Measurements from ENCODE around the gene SPDEF.

SPDEF gene

GRCh38 chr6:34532230-34532629, 23.9 kb downstream of the SPDEF start:
- TF ChIP-seq, protein P1, sequence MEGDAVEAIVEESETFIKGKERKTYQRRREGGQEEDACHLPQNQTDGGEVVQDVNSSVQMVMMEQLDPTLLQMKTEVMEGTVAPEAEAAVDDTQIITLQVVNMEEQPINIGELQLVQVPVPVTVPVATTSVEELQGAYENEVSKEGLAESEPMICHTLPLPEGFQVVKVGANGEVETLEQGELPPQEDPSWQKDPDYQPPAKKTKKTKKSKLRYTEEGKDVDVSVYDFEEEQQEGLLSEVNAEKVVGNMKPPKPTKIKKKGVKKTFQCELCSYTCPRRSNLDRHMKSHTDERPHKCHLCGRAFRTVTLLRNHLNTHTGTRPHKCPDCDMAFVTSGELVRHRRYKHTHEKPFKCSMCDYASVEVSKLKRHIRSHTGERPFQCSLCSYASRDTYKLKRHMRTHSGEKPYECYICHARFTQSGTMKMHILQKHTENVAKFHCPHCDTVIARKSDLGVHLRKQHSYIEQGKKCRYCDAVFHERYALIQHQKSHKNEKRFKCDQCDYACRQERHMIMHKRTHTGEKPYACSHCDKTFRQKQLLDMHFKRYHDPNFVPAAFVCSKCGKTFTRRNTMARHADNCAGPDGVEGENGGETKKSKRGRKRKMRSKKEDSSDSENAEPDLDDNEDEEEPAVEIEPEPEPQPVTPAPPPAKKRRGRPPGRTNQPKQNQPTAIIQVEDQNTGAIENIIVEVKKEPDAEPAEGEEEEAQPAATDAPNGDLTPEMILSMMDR (IDR thresholded peaks at IDR 0.05; ENCODE audit: low read depth, low read length) = no peak
- TF ChIP-seq MYC (IDR thresholded peaks at IDR 0.05; ENCODE audit: low read depth, low read length) (no peak), POLR2A (IDR thresholded peaks at IDR 0.05; ENCODE audit: extremely low read depth, insufficient read length) (no peak)
- TF ChIP-seq, protein P2, sequence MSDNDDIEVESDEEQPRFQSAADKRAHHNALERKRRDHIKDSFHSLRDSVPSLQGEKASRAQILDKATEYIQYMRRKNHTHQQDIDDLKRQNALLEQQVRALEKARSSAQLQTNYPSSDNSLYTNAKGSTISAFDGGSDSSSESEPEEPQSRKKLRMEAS (IDR thresholded peaks at IDR 0.05; ENCODE audit: low read depth, low read length) = no peak
- H3K4me3 ChIP-seq (ENCODE audit: low read depth, low read length) = no peak overlapping the region
- no peak for DNase-seq (ENCODE audit: low read depth)

DNA sequence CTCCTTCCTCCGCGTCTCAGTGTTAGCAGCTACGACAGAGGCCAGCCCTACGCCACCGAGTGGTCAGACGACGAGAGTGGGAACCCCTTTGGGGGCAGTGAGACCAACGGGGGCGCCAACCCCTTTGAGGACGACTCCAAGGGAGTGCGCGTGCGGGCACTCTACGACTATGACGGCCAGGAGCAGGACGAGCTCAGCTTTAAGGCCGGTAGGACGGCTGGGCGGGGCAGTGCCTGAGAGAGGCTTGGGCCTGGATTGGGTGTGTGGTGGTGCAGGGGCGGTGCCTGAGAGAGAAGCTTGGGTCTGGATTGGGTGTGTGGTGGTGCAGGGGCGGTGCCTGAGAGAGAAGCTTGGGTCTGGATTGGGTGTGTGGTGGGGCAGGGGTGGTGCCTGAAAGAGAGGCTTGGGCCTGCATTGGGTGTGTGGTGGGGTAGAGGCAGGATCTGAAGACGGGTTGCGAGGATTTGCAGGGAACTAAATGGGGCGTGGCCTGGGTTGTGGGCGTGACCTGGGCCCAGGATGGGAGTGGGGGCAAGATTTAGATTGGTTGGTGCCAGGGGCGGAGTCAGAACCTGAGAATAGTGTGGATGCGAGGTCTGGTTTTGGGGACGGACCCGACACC, 24.4 kb downstream of the SPDEF start:
- no peak overlapping the region for H3K4me3 ChIP-seq (ENCODE audit: low read depth, low read length)
- peak; percentile 49 for DNase-seq (ENCODE audit: low read depth)
- TF ChIP-seq, protein P1 (IDR thresholded peaks at IDR 0.05; ENCODE audit: low read depth, low read length) = no peak
- TF ChIP-seq, protein P2 (IDR thresholded peaks at IDR 0.05; ENCODE audit: low read depth, low read length) = no peak
- no peak for TF ChIP-seq MYC (IDR thresholded peaks at IDR 0.05; ENCODE audit: low read depth, low read length)
- TF ChIP-seq POLR2A (IDR thresholded peaks at IDR 0.05; ENCODE audit: extremely low read depth, insufficient read length) = no peak

GRCh38 chr6:34530753-34531365, 25.3 kb downstream of the SPDEF start:
- TF ChIP-seq, protein P1 (IDR thresholded peaks at IDR 0.05; ENCODE audit: low read depth, low read length) = no peak
- TF ChIP-seq, protein P2 (IDR thresholded peaks at IDR 0.05; ENCODE audit: low read depth, low read length) = no peak
- no peak for TF ChIP-seq POLR2A (IDR thresholded peaks at IDR 0.05; ENCODE audit: extremely low read depth, insufficient read length)
- no peak overlapping the region for H3K4me3 ChIP-seq (ENCODE audit: low read depth, low read length)
- DNase-seq (ENCODE audit: low read depth) = no peak

- H3K4me3 ChIP-seq (ENCODE audit: low read depth, low read length) = no peak overlapping the region
- TF ChIP-seq, protein P1 (IDR thresholded peaks at IDR 0.05; ENCODE audit: low read depth, low read length) = no peak
- TF ChIP-seq POLR2A (IDR thresholded peaks at IDR 0.05; ENCODE audit: extremely low read depth, insufficient read length) (no peak), MYC (IDR thresholded peaks at IDR 0.05; ENCODE audit: low read depth, low read length) (no peak)
- TF ChIP-seq, protein P2 (IDR thresholded peaks at IDR 0.05; ENCODE audit: low read depth, low read length) = no peak
- no peak for DNase-seq (ENCODE audit: low read depth)
Measured at GRCh38 chr6:34529665-34530327, 26.3 kb downstream of the SPDEF start.

- TF ChIP-seq MYC (IDR thresholded peaks at IDR 0.05; ENCODE audit: low read depth, low read length) = no peak
- DNase-seq (ENCODE audit: low read depth) = no peak
- no peak overlapping the region for H3K4me3 ChIP-seq (ENCODE audit: low read depth, low read length)
Measured at GRCh38 chr6:34528996-34529664, 27.0 kb downstream of the SPDEF start.
